OCI-LY3 (cell line): Measurements from ENCODE around the gene TAPBPL.
"Not testable (repeated sequence)": the region's sequence is repeated elsewhere in the genome, so short reads cannot be mapped to it uniquely, and the experiment has no call there.

ENCODE experiments used
- H2AFZ ChIP-seq: fragments of 200-600, 300-600 bp; shearing (Covaris generic); 2 replicates; pipeline ENCODE4 v1.6.0; 2014; ENCODE audit warnings: antibody characterized with exemption, low read depth, low read length
- H3K27ac ChIP-seq: fragments of 200-600, 300-600 bp; sonication (generic); 2 replicates; pipeline ENCODE4 v1.5.1; 2014; ENCODE audit warnings: mild to moderate bottlenecking, low read length, moderate library complexity, mixed read lengths
- H3K27me3 ChIP-seq: fragments of 200-600, 300-600 bp; sonication (generic); 2 replicates; pipeline ENCODE4 v1.6.1; 2014; ENCODE audit warnings: low read depth, low read length, mixed read lengths
- H3K36me3 ChIP-seq: fragments of 200-600, 300-600 bp; sonication (generic); replicated peaks from 2 replicates; pipeline ENCODE3; 2014; ENCODE audit warnings: low read depth, low read length, mixed read lengths
- H3K4me1 ChIP-seq: fragments of 300-600, 200-600 bp; sonication (generic); 2 replicates; pipeline ENCODE4 v1.6.1; 2014; ENCODE audit warnings: low read length, mixed read lengths
- H3K4me2 ChIP-seq: fragments of 200-600, 300-600 bp; sonication (generic); 2 replicates; pipeline ENCODE4 v1.6.1; 2014; ENCODE audit warnings: low read length, mixed read lengths
- H3K4me3 ChIP-seq: fragments of 300-600, 200-600 bp; sonication (generic); 2 replicates; pipeline ENCODE4 v1.5.1; 2014; ENCODE audit warnings: antibody characterized with exemption, mild to moderate bottlenecking, low read length, moderate library complexity
- H3K79me2 ChIP-seq: fragments of 300-600, 200-600 bp; shearing (Covaris generic); 2 replicates; pipeline ENCODE4 v1.6.1; 2014; ENCODE audit warnings: mild to moderate bottlenecking, low read length, mixed read lengths
- H3K9ac ChIP-seq: fragments of 300-600, 200-600 bp; shearing (Covaris generic); 2 replicates; pipeline ENCODE4 v1.6.0; 2014; ENCODE audit warnings: mild to moderate bottlenecking, low read length, moderate library complexity
- H3K9me3 ChIP-seq: fragments of 200-600, 300-600 bp; shearing (Covaris generic); 2 replicates; pipeline ENCODE4 v1.6.1; 2014; ENCODE audit warnings: low read length, mixed read lengths; ENCODE audit not compliant: insufficient read depth
- H4K20me1 ChIP-seq: fragments of 200-600, 300-600 bp; sonication (generic); 2 replicates; pipeline ENCODE4 v1.6.1; 2016; ENCODE audit warnings: low read length, mixed read lengths; ENCODE audit not compliant: insufficient read depth
- EZH2phosphoT487 ChIP-seq: fragments of 200-600 bp; shearing (Covaris generic); IDR thresholded peaks from 2 replicates; pipeline ENCODE4 v1.6.1; 2018; ENCODE audit warnings: antibody characterized with exemption, mixed run types, low read depth
- TF ChIP-seq, protein P1 (sequence below): fragments of 200-600, 300-600 bp; sonication (generic); IDR thresholded peaks from 2 replicates; pipeline ENCODE4 v1.5.1; 2014; ENCODE audit warnings: antibody characterized with exemption, low read length, low read depth

TAPBPL gene

DNA sequence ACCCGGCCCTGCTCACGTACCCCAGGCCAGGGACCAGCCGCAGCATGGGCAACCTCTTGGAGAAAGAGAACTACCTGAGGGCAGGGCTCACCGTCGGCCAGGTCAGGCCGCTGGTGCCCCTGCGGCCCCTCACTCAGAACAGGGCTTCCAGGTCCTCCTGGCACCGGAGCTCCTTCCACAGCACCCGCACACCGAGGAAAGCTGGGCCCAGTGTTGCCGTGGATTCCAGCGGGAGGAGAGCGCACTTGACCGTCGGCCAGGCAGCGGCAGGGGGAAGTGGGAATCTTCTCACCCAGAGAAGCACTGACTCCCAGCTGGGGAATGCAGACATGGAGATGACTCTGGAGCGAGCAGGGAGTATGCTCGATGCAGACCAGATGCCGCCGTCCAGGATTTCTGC is 26.6 kb downstream of the TAPBPL start:
- Histone ChIP-seq H3K27ac (no peak overlapping the region), H3K4me3 (no peak overlapping the region), H3K79me2 (no peaks in the 10 kb centered on the region), H3K9ac (no peak overlapping the region), H3K4me1 (no peaks in the 10 kb centered on the region), H3K27me3 (0 out of 2 replicates have a peak, but pooled peaks cover 2% of the 10 kb centered on the region), H3K36me3 (no peaks in the 10 kb centered on the region), H3K9me3 (no peaks in the 10 kb centered on the region), H2AFZ (no peak overlapping the region), H3K4me2 (no peak overlapping the region), H4K20me1 (no peaks in the 10 kb centered on the region)
- TF ChIP-seq EZH2phosphoT487 = no peak
- TF ChIP-seq, protein P1, sequence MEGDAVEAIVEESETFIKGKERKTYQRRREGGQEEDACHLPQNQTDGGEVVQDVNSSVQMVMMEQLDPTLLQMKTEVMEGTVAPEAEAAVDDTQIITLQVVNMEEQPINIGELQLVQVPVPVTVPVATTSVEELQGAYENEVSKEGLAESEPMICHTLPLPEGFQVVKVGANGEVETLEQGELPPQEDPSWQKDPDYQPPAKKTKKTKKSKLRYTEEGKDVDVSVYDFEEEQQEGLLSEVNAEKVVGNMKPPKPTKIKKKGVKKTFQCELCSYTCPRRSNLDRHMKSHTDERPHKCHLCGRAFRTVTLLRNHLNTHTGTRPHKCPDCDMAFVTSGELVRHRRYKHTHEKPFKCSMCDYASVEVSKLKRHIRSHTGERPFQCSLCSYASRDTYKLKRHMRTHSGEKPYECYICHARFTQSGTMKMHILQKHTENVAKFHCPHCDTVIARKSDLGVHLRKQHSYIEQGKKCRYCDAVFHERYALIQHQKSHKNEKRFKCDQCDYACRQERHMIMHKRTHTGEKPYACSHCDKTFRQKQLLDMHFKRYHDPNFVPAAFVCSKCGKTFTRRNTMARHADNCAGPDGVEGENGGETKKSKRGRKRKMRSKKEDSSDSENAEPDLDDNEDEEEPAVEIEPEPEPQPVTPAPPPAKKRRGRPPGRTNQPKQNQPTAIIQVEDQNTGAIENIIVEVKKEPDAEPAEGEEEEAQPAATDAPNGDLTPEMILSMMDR = no peak

DNA sequence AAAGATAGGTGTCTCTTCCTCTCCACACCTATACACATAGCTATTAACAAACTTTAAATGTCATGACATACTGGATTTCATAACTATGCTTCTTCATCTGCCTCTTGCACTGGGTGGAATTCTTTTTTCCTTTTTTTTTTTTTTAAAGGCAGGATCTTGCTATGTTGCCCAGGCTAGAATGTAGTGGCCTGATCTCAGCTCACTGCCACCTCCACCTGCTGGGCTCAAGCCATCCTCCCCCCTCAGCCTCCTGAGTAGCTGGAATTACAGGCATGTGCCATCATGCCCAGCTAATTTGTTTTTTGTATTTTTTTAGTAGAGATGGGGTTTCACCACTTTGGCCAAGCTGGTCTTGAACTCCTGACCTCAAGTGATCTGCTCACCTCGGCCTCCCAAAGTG is 36.4 kb downstream of the TAPBPL start:
- H3K27me3 ChIP-seq = no peaks in the 10 kb centered on the region
- no peak overlapping the region for H3K27ac ChIP-seq
- no peak overlapping the region for H3K4me2 ChIP-seq
- H4K20me1 ChIP-seq = no peaks in the 10 kb centered on the region
- H2AFZ ChIP-seq = no peak overlapping the region
- TF ChIP-seq EZH2phosphoT487 = no peak
- TF ChIP-seq, protein P1 = no peak
- no peak overlapping the region for H3K9ac ChIP-seq
- H3K4me1 ChIP-seq = peaks cover 7% of the 10 kb centered on the region
- H3K9me3 ChIP-seq = no peaks in the 10 kb centered on the region
- H3K4me3 ChIP-seq = no peak overlapping the region
- H3K79me2 ChIP-seq = peaks cover 13% of the 10 kb centered on the region
- H3K36me3 ChIP-seq = peaks cover 9% of the 10 kb centered on the region

DNA sequence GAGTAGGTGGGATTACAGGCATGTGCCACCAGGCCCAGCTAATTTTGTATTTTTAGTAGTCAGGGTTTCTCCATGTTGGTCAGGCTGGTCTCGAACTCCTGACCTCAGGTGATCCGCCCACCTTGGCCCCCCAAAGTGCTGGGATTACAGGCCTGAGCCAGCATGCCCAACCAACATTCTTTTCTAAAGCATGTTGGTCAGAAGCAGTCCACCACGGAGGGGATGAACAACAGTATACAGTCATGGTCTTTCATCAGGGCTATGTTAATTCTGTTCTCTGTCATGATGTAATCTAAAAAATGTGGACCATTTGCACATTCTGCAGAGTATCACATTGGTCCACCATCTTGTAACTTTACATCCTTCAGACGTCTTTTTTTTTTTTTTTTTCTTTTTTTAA is 37.6 kb downstream of the TAPBPL start:
- no peak for TF ChIP-seq EZH2phosphoT487
- TF ChIP-seq, protein P1 = no peak

DNA sequence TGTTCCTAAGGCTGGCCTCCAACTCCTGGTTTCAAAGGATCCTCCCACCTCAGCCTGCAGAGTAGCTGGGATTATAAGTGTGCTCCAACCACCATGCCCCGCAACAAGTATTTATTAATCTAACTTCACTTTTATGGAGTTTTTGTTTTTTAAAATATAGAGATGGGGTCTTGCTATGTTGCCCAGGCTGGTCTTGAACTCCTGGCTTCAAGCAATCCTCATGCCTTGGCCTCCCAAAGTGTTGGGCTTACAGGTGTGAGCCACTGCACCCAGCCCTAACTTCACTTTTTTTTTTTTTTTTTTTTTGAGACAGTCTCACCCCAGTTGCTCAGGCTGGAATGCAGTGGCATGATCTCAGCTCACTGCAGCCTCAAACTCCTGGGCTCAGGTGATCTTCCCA is 38.8 kb downstream of the TAPBPL start:
- not testable (repeated sequence) for H2AFZ ChIP-seq, H3K9ac ChIP-seq, H3K27ac ChIP-seq, H3K27me3 ChIP-seq, H3K9me3 ChIP-seq, H3K4me2 ChIP-seq, H4K20me1 ChIP-seq, H3K4me3 ChIP-seq
- peaks cover 28% of the 10 kb centered on the region for H3K79me2 ChIP-seq
- H3K4me1 ChIP-seq = peaks cover 17% of the 10 kb centered on the region
- H3K36me3 ChIP-seq = peaks cover 18% of the 10 kb centered on the region

More for the DNA sequence above, 37.6 kb downstream of the TAPBPL start:
- H3K79me2 ChIP-seq = peaks cover 16% of the 10 kb centered on the region
- H3K4me3 ChIP-seq = no peak overlapping the region
- H4K20me1 ChIP-seq = no peaks in the 10 kb centered on the region
- no peaks in the 10 kb centered on the region for H3K27me3 ChIP-seq
- H3K27ac ChIP-seq = no peak overlapping the region
- peaks cover 9% of the 10 kb centered on the region for H3K36me3 ChIP-seq
- peaks cover 7% of the 10 kb centered on the region for H3K4me1 ChIP-seq
- H2AFZ ChIP-seq = no peak overlapping the region
- H3K9me3 ChIP-seq = no peaks in the 10 kb centered on the region
- no peak overlapping the region for H3K4me2 ChIP-seq
- H3K9ac ChIP-seq = no peak overlapping the region
